ENCODE data around the gene MEX3D.

DNA sequence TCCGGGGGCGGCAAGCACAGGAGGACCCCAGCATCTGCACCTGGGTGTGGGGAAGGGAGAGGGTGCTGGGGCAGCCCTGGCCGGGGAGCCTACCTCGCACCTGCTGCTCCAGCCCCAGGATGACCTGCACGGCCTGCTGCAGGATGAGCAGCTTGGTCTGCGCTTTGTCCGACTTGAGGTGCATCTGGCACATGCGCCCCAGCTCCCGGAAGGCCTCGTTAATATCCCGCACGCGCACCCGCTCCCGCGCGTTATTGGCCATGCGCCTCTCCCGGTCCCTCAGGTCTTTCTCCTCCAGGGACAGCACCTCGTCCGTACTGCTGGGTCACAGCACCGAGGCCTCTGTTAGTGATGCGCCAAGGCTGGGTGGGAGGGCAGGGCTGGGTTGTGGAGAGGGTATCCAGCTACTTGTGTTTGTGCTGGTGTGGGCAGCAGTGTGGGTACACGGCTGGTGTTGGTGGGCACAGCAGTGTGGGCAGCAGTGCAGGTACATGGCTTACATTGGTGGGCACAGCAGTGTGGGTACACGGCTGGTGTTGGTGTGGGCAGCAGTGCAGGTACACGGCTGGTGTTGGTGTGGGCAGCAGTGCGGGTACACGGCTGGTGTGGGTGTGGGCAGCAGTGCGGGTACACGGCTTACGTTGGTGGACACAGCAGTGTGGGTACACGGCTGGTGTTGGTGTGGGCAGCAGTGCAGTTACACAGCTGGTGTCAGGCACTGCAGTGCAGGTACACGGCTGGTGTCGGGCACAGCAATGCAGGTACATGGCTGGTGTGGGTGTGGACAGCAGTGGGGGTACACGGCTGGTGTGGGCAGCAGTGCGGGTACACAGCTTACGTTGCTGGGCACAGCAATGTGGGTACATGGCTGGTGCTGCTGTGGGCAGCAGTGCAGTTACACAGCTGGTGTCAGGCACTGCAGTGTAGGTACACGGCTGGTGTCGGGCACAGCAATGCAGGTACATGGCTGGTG lies 44.3 kb upstream of the MEX3D start:
- TF ChIP-seq, protein P1, sequence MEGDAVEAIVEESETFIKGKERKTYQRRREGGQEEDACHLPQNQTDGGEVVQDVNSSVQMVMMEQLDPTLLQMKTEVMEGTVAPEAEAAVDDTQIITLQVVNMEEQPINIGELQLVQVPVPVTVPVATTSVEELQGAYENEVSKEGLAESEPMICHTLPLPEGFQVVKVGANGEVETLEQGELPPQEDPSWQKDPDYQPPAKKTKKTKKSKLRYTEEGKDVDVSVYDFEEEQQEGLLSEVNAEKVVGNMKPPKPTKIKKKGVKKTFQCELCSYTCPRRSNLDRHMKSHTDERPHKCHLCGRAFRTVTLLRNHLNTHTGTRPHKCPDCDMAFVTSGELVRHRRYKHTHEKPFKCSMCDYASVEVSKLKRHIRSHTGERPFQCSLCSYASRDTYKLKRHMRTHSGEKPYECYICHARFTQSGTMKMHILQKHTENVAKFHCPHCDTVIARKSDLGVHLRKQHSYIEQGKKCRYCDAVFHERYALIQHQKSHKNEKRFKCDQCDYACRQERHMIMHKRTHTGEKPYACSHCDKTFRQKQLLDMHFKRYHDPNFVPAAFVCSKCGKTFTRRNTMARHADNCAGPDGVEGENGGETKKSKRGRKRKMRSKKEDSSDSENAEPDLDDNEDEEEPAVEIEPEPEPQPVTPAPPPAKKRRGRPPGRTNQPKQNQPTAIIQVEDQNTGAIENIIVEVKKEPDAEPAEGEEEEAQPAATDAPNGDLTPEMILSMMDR (conservative IDR thresholded peaks at IDR 0.05; ENCODE audit: low read depth, low read length): no peak
- no peak for TF ChIP-seq EZH2 (IDR thresholded peaks at IDR 0.05; ENCODE audit: low read length, unreplicated experiment)

Measured in PC-3 (cell line).